Astrocyte (in vitro differentiated cells and primary cell): ENCODE measurements around the gene DGKI. TPM values are rescaled to one million over a fixed set of nuclear protein-coding genes. Genes with fewer than 3 reads are reported as not detected.

Experiments used
- DNase-seq: peaks from one replicate; pipeline ENCODE4 v3.0.0-alpha.2; 2010; ENCODE audit warnings: low read depth
- FAIRE-seq: peaks from 2 replicates; lab custom pipeline; 2011; peaks lifted over from hg19 to GRCh38; lab: Jason Lieb, UNC
- H2AFZ ChIP-seq: 2 replicates; pipeline ENCODE4 v1.6.0; 2012; ENCODE audit warnings: low read depth, low read length, inconsistent platforms
- H3K27ac ChIP-seq: 2 replicates; pipeline ENCODE4 v1.5.1; 2011; ENCODE audit warnings: low read depth, low read length, inconsistent platforms
- H3K27me3 ChIP-seq: 2 replicates; pipeline ENCODE4 v1.6.0; 2011; ENCODE audit warnings: low read length, inconsistent platforms; ENCODE audit not compliant: insufficient read depth
- H3K36me3 ChIP-seq: 2 replicates; pipeline ENCODE4 v1.5.1; 2011; ENCODE audit warnings: low read length, inconsistent platforms; ENCODE audit not compliant: insufficient read depth
- H3K4me1 ChIP-seq: 2 replicates; pipeline ENCODE4 v1.5.1; 2011; ENCODE audit warnings: low read length, inconsistent platforms; ENCODE audit not compliant: insufficient read depth
- H3K4me2 ChIP-seq: 2 replicates; pipeline ENCODE4 v1.6.0; 2012; ENCODE audit warnings: low read length, inconsistent platforms
- H3K4me3 ChIP-seq: 2 replicates; pipeline ENCODE4 v1.5.1; 2011; ENCODE audit warnings: low read depth, mild to moderate bottlenecking, low read length, inconsistent platforms; ENCODE audit not compliant: insufficient read depth
- H3K79me2 ChIP-seq: 2 replicates; pipeline ENCODE4 v1.6.0; 2012; ENCODE audit warnings: mild to moderate bottlenecking, low read length, inconsistent platforms; ENCODE audit not compliant: insufficient read depth
- H3K9ac ChIP-seq: 2 replicates; pipeline ENCODE4 v1.6.0; 2012; ENCODE audit warnings: mild to moderate bottlenecking, low read length, inconsistent platforms
- H3K9me3 ChIP-seq: 2 replicates; pipeline ENCODE4 v1.5.1; 2012; ENCODE audit warnings: low read depth, mild to moderate bottlenecking, low read length, inconsistent platforms; ENCODE audit not compliant: insufficient read depth
- H4K20me1 ChIP-seq: 2 replicates; pipeline ENCODE4 v1.6.0; 2012; ENCODE audit warnings: low read length, inconsistent platforms; ENCODE audit not compliant: insufficient read depth
- H3K27ac Mint-ChIP-seq: one replicate; pipeline ENCODE4 v1.8.0; 2021; ENCODE audit warnings: mild to moderate bottlenecking, mixed read lengths; ENCODE audit not compliant: unreplicated experiment
- H3K27me3 Mint-ChIP-seq: one replicate; pipeline ENCODE4 v1.8.0; 2021; ENCODE audit warnings: low read depth, mixed read lengths; ENCODE audit not compliant: unreplicated experiment
- H3K36me3 Mint-ChIP-seq: one replicate; pipeline ENCODE4 v1.8.0; 2021; ENCODE audit warnings: low read depth, mixed read lengths; ENCODE audit not compliant: unreplicated experiment
- H3K4me1 Mint-ChIP-seq: one replicate; pipeline ENCODE4 v1.8.0; 2021; ENCODE audit warnings: low read depth, mixed read lengths; ENCODE audit not compliant: unreplicated experiment
- H3K4me3 Mint-ChIP-seq: one replicate; pipeline ENCODE4 v1.8.0; 2021; ENCODE audit warnings: mild to moderate bottlenecking, moderate library complexity, mixed read lengths; ENCODE audit not compliant: unreplicated experiment
- H3K9me3 Mint-ChIP-seq: one replicate; pipeline ENCODE4 v1.8.0; 2021; ENCODE audit warnings: mild to moderate bottlenecking, mixed read lengths; ENCODE audit not compliant: unreplicated experiment
- CTCF ChIP-seq: IDR thresholded peaks from 2 replicates; pipeline ENCODE4 v1.5.1; 2011; ENCODE audit warnings: low read depth, mild to moderate bottlenecking, inconsistent platforms, low read length, moderate library complexity; ENCODE audit not compliant: insufficient read depth
- EZH2 ChIP-seq: IDR thresholded peaks from 2 replicates; pipeline ENCODE4 v1.6.1; 2012; ENCODE audit warnings: mild to moderate bottlenecking, low read length, inconsistent platforms; ENCODE audit not compliant: insufficient read depth
- total RNA-seq: library from RNA; stranded (reverse); gene quantifications from 2 replicates; pipeline ENCODE4 v1.2.1, GENCODE V29; 2021

Gene DGKI
- total RNA-seq, 1 donor from 2014 or later = 6.3 TPM

DNA sequence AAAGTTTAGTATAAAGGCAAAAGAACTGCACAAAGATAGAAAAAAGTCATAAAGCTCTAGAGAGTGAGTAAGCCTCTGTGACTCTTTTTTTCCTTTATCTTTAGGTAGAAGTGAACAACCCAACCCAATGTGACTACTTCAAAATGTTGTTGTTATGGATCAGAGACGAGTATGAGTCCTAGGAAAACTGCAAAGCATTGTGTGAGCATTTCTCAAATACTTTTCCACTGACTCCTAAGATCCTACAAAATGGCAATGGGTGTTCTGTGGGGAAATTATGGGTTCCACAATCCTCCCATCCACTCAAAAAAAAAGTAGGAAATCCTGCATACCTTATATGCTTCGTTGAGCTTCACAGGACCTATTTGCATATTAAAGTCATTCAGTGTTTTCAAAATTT lies 177.1 kb downstream of the DGKI start:
- H3K27ac ChIP-seq = peak overlapping the region; percentile 91
- no peaks in the 10 kb centered on the region for H4K20me1 ChIP-seq
- H2AFZ ChIP-seq = no peak overlapping the region
- H3K4me1 ChIP-seq = peaks cover 46% of the 10 kb centered on the region
- no peak for TF ChIP-seq CTCF
- TF ChIP-seq EZH2 = no peak
- H3K36me3 ChIP-seq = no peaks in the 10 kb centered on the region
- H3K4me2 ChIP-seq = peak overlapping the region; percentile 42
- H3K36me3 Mint-ChIP-seq = peaks cover 2% of the 10 kb centered on the region
- no peak overlapping the region for H3K4me3 ChIP-seq
- H3K9ac ChIP-seq = peak overlapping the region; percentile 67
- no peaks in the 10 kb centered on the region for H3K27me3 Mint-ChIP-seq
- no peak for FAIRE-seq
- no peaks in the 10 kb centered on the region for H3K27me3 ChIP-seq
- peaks cover 49% of the 10 kb centered on the region for H3K4me1 Mint-ChIP-seq
- H3K27ac Mint-ChIP-seq = peak overlapping the region; percentile 49
- no peaks in the 10 kb centered on the region for H3K79me2 ChIP-seq
- DNase-seq = peak; percentile 76
- no peak overlapping the region for H3K4me3 Mint-ChIP-seq
- H3K9me3 ChIP-seq = no peaks in the 10 kb centered on the region
- no peaks in the 10 kb centered on the region for H3K9me3 Mint-ChIP-seq

DNA sequence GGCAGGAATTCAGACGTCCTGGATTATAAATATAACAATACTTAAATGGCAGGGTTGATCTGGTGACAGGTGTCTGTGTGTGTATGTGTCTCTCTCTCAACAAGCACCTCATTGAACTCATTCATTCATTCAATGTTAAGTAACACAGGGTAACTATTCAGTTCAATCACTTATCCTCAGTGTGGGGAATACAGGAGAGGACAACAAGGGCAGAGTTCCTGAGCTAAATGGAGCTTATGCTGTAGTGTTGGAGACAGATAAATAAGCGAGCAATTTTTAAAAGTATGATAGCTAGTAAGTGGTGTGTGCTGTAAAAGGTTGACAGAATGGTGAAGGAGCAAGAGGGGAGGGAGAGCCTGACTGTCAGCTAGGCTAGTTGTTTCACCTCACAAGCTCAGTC lies 178.4 kb downstream of the DGKI start:
- peak overlapping the region; percentile 91 for H3K27ac ChIP-seq
- H3K4me1 Mint-ChIP-seq = peaks cover 52% of the 10 kb centered on the region
- H3K4me2 ChIP-seq = peak overlapping the region; percentile 42
- no peak for DNase-seq
- peaks cover 46% of the 10 kb centered on the region for H3K4me1 ChIP-seq
- no peaks in the 10 kb centered on the region for H4K20me1 ChIP-seq
- H3K36me3 Mint-ChIP-seq = peaks cover 2% of the 10 kb centered on the region
- H3K27me3 Mint-ChIP-seq = no peaks in the 10 kb centered on the region
- peak overlapping the region; percentile 67 for H3K9ac ChIP-seq
- H3K9me3 Mint-ChIP-seq = no peaks in the 10 kb centered on the region
- no peak overlapping the region for H2AFZ ChIP-seq
- H3K79me2 ChIP-seq = no peaks in the 10 kb centered on the region
- no peak overlapping the region for H3K4me3 ChIP-seq
- H3K27me3 ChIP-seq = no peaks in the 10 kb centered on the region
- H3K27ac Mint-ChIP-seq = peak overlapping the region; percentile 68
- no peaks in the 10 kb centered on the region for H3K9me3 ChIP-seq
- H3K4me3 Mint-ChIP-seq = no peak overlapping the region
- TF ChIP-seq CTCF (no peak), EZH2 (no peak)
- peak; percentile 5 for FAIRE-seq
- no peaks in the 10 kb centered on the region for H3K36me3 ChIP-seq

DNA sequence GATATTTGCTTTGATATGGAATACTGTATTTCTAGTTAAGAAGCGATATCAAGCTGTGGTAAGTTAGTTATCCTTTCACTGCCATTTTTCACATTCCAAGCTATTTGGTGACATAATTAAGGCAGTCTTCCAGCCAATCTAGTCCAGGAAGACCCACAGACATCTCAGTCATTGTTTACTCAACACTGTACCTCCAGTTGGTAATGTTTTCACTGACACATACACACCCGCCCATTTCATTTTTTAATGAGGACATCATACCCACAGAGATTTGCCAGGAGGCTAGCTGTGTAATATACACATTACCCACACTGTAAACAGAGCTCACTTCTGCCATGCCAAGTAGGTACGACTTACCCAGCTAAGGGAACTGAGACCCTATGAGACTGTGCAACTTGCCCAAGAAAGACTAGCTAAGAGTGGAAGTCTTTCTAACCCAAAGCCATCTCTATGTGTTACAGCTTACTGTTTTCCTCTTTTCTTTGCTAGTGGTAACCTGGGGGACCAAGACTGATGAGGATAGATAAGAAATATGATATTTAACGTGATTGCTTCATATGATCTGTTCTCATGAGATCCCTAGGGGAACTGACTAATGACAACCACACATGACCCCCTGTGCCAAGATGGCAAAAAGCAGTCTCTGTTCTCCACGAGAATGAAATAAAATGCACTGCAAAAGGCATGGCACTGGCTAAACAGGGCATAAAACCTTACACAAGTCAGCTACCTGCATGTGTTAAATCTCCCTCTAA lies 179.0 kb downstream of the DGKI start:
- Histone ChIP-seq H3K79me2 (no peaks in the 10 kb centered on the region), H4K20me1 (no peaks in the 10 kb centered on the region), H3K9me3 (no peaks in the 10 kb centered on the region), H2AFZ (no peak overlapping the region), H3K27me3 (no peaks in the 10 kb centered on the region), H3K4me1 (peaks cover 46% of the 10 kb centered on the region), H3K4me2 (peak overlapping the region; percentile 42), H3K9ac (peak overlapping the region; percentile 67), H3K36me3 (no peaks in the 10 kb centered on the region), H3K27ac (peak overlapping the region; percentile 91), H3K4me3 (no peak overlapping the region)
- Mint-ChIP-seq H3K27me3 (no peaks in the 10 kb centered on the region), H3K27ac (peak overlapping the region; percentile 68), H3K36me3 (peaks cover 2% of the 10 kb centered on the region), H3K4me3 (no peak overlapping the region), H3K4me1 (peaks cover 52% of the 10 kb centered on the region), H3K9me3 (no peaks in the 10 kb centered on the region)
- TF ChIP-seq CTCF = no peak
- no peak for TF ChIP-seq EZH2
- peak; percentile 97 for DNase-seq
- FAIRE-seq = peak; percentile 99
